GM18519 (cell line): ENCODE results near the gene IFNA4.
"Not testable (repeated sequence)": the region's sequence is repeated elsewhere in the genome, so short reads cannot be mapped to it uniquely, and the experiment has no call there.

Source experiments
- ATAC-seq: cut with Tn5 transposase; IDR thresholded peaks from one replicate; pipeline ENCODE4 v1.9.1; 2021; ENCODE audit warnings: mild to moderate bottlenecking, moderate library complexity; ENCODE audit not compliant: unreplicated experiment, low FRiP score

The IFNA4 gene

DNA sequence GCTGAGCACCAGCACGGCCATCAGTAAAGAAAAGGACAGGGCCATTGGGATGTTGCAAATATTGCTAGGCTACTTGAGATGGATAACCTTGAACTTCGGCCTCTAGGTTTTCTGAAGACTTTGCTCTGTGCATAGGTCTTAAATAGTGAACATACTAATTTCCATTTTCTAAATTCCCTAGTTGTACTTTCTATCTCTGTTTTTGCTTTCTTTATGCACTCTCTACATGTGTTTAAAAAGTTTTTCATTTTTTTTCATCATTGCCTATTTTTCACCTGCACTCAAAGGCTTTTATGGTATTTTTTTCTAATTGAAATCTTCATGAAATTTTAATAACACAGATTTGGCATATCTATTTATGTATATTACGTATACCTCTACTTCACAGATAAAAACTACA, at the start of gene IFNA4:
Gene IFNA4 (minus strand): TSS at position 101 of the 400 bp plus-strand sequence. CDS start 56 bp downstream, at position 45.
- ATAC-seq: not testable (repeated sequence)

DNA sequence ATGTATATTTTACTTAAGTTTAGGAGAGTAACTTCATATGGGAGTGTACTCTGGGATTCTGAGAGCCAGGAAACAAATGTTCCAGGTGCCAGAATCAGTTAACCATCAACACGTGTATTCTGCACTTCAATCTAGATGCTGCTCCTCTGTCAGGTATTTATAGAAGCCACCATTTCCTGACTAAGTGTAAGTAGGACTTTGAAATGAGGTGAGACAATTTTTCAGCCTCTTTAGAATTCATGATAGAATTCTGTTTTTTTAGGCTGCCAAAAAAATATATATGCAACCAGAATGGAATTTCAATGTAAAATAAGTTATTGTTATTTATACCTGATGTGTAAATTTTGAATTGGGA, 49.0 kb upstream of the IFNA4 start:
- not testable (repeated sequence) for ATAC-seq

DNA sequence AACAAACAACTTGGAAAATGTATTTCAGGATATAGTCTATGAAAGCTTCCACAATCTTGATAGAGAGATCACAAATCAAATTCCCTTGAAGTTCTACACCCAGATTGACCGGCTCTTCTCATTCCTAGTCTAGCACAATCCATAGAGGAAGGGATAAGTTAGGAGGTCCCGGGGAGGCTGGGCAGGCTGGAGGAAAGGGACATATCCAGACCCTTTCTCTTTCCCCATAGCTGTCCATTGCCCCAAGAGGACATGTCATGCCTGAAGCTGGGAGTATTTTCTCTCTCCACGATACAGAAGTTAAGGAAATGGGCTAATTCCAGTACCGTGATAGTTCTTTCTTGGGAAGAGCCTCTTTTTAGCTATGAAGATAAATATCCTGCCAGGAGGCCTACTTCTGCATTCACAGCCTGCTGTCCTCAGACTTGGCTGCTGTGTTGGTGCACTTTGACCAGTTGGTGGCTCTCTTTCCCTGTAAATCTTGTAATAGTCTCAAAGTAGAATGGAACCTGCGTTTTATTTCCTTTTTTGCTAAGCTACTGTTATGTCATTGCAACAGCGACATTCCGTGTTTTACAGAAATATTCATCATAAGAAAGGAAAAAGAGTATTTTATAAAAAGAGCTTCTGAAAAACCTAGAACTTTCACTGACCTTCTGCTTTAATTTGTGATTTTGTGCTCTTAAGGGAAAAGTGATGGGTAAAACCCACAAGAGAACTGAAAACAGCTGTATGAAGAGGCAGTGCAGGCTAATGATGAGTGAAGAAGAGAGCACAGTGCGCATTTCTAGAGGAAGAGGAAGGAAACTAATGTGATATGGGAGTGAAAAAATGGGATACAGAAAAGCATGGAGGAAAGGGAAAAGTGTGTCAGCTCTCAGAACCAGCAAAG, 48.3 kb upstream of the IFNA4 start:
- ATAC-seq: peak; percentile 86

DNA sequence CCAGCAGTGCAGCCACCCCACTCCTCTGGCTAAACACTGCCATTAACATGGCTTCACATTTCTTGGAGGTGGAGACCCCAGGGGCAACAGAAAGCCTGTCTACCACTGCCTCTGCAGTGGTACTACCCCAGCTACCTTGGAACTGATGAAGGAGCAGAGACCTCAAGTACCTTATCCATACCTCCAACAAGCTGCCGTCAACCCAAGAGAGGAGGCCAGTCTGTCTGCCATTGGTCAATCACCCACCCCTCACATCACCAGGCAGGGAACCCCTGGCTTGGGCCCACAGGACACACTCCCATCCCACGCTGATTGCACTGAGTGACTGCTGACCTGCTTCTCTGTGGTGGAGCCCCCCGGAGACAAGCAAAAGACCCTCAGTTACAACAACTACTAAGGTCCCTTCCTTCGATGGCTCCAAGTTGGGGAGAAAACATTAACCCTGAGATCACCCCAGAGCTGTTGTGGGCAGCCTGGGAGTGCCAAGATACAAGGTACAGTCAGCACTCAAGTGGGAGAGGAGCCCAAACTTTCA, 46.8 kb upstream of the IFNA4 start:
- no peak for ATAC-seq

DNA sequence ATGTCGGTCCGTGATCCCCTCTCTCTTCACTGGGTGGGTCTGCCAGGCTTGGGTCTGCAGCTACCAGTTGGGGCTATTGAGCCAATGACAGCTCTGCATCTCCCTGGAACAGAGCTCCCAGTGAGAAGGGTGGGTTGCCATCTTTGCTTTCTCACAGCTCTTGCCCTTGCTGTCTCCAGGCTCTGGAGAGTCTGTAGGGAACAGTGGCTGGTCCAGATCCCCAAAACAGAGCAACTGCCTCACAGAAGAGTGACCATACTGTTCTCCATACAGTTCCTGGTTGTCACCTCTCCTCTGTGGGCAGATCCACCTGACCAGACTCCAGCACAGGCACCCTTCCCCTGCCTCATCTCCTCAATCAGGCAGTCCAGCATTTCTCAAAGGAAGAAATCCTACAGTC, 45.9 kb upstream of the IFNA4 start:
- ATAC-seq: no peak

DNA sequence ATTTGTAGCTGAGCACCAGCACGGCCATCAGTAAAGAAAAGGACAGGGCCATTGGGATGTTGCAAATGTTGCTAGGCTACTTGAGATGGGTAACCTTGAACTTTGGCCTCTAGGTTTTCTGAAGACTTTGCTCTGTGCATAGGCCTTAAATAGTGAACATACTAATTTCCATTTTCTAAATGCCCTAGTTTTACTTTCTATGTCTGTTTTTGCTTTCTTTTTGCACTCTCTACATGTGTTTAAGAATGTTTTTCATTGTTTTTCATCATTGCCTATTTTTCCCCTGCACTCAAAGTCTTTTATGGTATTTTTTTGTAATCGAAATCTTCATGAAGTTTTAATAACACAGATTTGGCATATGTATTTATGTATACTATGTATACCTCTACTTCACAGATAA, 40.7 kb upstream of the IFNA4 start, which contains the start of gene IFNA17:
Gene IFNA17 (minus strand): TSS at position 101 of the 400 bp plus-strand sequence. CDS start 49 bp downstream, at position 52.
- no peak for ATAC-seq

DNA sequence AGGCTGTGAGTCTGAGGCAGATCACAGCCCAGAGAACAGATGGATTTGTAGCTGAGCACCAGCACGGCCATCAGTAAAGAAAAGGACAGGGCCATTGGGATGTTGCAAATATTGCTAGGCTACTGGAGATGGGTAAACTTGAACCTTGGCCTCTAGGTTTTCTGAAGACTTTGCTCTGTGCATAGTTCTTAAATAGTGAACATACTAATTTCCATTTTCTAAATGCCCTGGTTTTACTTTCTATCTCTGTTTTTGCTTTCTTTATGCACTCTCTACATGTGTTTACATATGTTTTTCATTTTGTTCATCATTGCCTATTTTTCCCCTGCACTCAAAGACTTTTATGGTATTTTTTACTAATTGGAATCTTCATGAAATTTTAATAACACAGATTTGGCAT, 29.8 kb upstream of the IFNA4 start, which contains the start of gene IFNA16:
Gene IFNA16 (minus strand): TSS at position 101 of the 400 bp plus-strand sequence. CDS start 6 bp downstream, at position 95.
- not testable (repeated sequence) for ATAC-seq

DNA sequence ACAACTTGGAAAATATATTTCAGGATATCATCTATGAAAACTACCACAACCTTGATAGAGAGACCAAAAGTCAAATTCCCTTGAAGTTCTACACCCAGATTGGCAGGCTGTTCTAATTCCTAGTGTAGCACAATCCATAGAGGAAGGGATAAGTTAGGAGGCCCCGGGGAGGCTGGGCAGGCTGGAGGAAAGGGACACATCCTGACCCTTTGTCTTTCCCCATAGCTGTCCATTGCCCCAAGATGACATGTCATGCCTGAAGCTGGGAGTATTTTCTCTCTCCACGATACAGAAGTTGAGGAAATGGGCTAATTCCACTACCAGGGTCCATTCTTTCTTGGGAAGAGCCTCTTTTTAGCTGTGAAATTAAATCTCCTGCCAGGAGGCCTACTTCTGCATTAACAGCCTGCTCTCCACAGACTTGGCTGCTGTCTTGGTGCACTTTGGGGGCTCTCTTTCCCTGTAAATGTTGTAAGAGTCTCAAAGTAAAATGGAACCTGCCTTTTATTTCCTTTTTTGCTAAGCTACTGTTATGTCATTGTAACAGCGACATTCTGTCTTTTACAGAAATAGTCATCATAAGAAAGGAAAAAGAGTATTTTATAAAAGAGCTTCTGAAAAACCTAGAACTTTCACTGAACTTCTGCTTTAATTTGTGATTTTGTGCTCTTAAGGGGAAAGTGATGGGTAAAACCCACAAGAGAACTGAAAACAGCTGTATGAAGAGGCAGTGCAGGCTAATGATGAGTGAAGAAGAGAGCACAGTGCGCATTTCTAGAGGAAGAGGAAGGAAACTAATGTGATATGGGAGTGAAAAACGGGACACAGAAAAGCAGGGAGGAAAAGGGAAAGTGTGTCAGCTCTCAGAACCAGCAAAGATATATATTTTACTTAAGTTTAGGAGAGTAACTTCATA, 26.3 kb upstream of the IFNA4 start:
- ATAC-seq: peak; percentile 79

DNA sequence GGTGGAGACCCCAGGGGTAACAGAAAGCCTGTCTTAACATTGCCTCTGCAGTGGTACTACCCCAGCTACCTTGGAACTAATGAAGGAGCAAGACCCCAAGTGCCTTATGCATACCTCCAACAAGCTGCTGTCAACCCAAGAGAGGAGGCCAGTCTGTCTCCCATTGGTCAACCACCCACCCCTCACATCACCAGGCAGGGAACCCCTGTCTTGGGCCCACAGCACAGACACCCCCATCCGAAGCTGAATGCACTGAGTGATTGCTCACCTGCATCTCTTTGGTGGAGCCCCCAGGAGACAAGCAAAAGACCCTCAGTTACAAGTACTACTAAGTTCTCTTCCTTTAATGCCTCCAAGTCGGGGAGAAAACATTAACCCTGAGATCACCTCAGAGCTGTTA, 24.8 kb upstream of the IFNA4 start:
- ATAC-seq: not testable (repeated sequence)

DNA sequence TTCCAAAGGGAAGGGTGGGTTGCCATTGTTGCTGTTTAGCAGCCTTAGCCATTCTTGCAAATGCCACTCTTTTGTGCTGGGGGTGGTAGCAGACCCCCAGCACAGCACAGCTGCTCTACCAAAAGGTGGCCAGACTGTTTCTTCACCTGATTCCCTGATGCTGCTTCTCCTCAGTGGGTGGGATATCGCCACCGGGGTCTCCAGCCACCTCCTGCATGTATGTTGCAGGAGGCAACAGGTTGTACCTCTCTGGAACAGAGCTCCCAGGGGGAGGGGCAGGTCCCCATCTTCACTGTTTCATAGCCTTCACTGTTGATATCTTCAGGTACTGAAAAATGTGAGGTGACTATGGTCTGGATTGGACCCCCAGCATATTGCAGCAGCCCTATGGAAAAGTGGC, 23.4 kb upstream of the IFNA4 start:
- ATAC-seq: not testable (repeated sequence)

DNA sequence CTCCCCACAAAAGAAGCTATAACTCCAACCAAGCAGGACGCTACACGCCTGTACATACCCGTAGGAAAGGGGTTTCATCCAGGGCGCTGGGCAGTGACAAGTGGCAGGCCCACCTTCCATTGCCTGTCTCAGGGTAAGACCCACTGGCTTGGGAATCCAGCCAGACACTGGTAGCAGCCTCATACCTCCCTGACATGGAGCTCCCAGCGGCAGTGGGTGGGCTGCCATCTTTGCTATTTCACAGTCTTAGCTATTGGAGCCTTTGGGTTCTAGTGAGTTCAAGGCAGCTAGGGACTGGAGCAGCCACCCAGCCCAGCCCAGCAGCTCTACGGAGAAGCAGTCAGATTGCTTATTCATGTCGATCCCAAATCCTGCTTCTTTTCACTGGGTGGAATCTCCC, 22.9 kb upstream of the IFNA4 start:
- ATAC-seq: no peak

DNA sequence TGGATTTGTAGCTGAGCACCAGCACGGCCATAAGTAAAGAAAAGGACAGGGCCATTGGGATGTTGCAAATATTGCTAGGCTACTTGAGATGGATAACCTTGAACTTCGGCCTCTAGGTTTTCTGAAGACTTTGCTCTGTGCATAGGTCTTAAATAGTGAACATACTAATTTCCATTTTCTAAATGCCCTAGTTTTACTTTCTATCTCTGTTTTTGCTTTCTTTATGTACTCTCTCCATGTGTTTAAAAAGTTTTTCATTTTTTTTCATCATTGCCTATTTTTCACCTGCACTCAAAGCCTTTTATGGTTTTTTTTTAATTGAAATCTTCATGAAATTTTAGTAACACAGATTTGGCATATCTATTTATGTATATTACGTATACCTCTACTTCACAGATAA, 19.7 kb upstream of the IFNA4 start, which contains the start of gene IFNA10:
Gene IFNA10 (minus strand): TSS at position 101 of the 400 bp plus-strand sequence. CDS start 46 bp downstream, at position 55.
- not testable (repeated sequence) for ATAC-seq

DNA sequence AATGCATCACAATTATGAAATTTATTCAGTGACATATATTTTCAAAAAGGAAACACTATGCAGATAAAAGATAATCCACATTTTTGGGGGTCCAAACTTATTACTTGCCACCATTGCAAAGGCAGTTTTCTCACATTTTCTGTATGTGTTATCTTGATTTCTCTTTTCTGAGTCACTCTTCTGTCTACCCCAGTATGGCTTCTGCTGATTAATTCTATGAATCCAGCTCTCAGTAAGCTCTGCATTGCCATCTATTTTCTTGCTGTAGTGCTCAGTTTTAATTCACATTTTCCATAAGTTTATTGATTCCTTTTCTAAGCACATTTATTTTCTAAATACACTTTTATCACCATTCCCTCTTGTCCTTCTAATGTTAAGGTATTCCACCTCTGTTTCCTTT, 17.8 kb upstream of the IFNA4 start:
- no peak for ATAC-seq

DNA sequence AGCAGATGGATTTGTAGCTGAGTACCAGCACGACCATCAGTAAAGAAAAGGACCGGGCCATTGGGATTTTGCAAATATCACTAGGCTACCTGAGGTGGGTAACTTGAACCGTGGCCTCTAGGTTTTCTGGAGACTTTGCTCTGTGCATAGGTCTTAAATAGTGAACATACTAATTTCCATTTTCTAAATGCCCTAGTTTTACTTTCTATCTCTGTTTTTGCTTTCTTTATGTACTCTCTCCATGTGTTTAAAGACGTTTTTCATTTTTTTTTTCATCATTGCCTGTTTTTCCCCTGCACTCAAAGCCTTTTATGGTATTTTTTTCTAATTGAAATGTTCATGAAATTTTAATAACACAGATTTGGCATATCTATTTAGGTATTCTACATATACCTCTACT, 14.7 kb upstream of the IFNA4 start, which contains the start of gene IFNA7:
Gene IFNA7 (minus strand): TSS at position 101 of the 400 bp plus-strand sequence. CDS start 40 bp downstream, at position 61.
- not testable (repeated sequence) for ATAC-seq

DNA sequence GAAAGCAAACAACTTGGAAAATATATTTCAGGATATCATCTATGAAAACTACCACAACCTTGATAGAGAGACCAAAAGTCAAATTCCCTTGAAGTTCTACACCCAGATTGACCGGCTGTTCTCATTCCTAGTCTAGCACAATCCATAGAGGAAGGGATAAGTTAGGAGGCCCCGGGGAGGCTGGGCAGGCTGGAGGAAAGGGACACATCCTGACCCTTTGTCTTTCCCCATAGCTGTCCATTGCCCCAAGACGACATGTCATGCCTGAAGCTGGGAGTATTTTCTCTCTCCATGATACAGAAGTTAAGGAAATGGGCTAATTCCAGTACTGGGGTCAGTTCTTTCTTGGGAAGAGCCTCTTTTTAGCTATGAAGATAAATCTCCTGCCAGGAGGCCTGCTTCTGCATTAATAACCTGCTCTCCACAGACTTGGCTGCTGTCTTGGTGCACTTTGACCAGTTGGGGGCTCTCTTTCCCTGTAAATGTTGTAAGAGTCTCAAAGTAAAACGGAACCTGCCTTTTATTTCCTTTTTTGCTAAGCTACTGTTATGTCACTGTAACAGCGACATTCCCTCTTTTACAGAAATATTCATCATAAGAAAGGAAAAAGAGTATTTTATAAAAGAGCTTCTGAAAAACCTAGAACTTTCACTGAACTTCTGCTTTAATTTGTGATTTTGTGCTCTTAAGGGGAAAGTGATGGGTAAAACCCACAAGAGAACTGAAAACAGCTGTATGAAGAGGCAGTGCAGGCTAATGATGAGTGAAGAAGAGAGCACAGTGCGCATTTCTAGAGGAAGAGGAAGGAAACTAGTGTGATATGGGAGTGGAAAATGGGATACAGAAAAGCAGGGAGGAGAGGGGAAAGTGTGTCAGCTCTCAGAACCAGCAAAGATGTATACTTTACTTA, 7.7 kb upstream of the IFNA4 start:
- peak; percentile 82 for ATAC-seq

DNA sequence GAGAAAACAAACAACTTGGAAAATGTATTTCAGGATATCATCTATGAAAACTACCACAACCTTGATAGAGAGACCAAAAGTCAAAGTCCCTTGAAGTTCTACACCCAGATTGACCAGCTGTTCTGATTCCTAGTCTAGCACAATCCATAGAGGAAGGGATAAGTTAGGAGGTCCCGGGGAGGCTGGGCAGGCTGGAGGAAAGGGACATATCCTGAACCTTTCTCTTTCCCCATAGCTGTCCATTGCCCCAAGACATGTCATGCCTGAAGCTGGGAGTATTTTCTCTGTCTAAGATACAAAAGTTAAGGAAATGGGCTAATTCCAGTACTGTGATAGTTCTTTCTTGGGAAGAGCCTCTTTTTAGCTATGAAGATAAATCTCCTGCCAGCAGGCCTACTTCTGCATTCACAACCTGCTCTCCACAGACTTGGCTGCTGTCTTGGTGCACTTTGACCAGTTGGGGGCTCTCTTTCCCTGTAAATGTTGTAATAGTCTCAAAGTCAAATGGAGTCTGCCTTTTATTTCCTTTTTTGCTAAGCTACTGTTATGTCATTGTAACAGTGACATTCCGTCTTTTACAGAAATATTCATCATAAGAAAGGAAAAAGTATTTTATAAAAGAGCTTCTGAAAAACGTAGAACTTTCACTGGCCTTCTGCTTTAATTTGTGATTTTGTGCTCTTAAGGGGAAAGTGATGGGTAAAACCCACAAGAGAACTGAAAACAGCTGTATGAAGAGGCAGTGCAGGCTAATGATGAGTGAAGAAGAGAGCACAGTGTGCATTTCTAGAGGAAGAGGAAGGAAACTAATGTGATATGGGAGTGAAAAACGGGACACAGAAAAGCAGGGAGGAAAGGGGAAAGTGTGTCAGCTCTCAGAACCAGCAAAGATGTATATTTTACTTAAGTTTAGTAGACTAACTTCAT, 4.3 kb downstream of the IFNA4 start:
- ATAC-seq: peak; percentile 94

DNA sequence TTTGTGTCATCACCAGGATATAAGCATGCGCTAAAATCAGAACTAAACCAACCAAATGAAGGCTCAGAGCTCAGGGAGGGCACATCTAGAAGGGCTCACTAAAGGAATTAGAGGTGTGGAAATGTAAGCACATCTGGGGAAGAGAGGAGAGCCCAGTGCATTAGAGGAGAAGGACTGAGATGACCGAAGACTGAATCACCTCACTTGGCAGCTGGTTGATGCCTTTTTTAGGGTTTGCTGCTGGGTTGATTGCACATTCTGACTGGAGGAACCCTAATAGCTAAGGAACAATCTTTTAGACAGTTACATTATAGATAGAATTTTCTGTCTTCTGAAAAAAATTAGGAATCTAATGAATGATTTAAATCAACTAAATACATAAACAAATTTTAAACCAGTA, 12.7 kb downstream of the IFNA4 start:
- ATAC-seq: no peak

DNA sequence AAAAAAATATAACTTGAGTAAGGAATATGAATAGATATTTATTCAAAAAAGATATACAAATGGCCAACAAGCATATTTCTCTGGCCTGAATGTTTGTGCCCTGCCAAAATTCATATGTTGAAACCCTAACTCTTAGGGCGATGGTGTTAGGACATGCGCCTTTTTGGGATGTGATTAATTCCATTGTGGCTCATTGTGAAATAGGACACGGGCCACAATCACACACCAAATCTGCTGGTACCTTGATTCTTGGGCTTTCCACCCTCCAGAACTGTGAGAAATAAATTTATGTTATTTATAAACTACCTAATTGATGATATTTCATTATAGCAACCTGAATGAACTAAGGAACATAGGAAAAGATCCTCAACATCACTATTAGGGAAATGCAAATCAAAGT, 15.2 kb downstream of the IFNA4 start:
- ATAC-seq: no peak
